Bone marrow (tissue), 2 donors: ENCODE measurements around the gene BCOR.

Experiments used
- DNase-seq, 2 donors: peaks; one replicate each; lab custom pipeline; 2025; lab: John Stamatoyannopoulos, UW

BCOR gene

DNA sequence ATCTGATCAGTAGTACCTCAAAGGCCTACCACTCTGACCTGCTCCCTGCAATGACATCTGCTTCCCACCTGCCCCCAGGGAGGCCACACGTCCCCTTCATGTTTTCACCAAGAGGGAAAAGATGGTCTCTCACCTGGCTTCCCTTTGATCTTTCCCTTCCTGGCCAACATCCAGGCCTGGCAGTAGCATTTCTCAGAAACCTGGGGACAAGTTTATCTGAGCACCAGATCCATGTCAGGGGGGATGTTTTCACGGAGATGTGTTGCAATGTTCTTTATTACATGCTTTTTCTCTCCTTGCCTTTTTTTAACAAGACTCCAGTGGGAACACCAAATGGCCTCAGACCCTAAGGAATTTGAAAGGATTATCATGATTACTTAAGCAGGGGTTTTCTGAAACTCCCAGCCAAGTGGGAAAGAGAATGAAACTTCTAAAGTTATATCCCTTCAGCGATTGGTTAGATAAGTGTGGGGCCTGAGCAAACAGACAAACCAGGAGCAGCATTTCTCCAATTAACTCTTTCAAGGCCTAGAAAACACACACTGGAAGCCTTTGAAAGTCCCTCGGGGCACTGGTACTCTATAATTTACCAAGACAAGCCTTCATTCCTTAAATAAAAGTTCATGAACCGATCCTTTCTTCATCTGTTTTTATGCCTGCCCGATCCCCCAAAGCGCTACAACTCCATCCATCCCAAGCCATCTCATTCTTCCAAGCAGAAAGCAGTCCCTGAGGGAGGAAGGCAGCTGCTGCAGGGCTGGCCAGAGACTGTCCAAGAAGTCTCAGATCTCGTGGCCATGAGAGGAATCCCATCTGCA, 94.1 kb downstream of the BCOR start:
- no peak for DNase-seq

GRCh38 chrX:40003071-40003427, 94.7 kb downstream of the BCOR start:
- DNase-seq: no peak
